GM21447 (cell line): ENCODE results near the gene GTF2IRD1.
"Not testable (repeated sequence)": the region's sequence is repeated elsewhere in the genome, so short reads cannot be mapped to it uniquely, and the experiment has no call there.

Experiments
- ATAC-seq: cut with Tn5 transposase; IDR thresholded peaks from one replicate; pipeline ENCODE4 v1.9.1; 2021; ENCODE audit not compliant: unreplicated experiment

GTF2IRD1 gene

GRCh38 chr7:74633451-74633921 lies 179.8 kb downstream of the GTF2IRD1 start:
- ATAC-seq: no peak

GRCh38 chr7:74637745-74638144 lies 184.0 kb downstream of the GTF2IRD1 start:
- ATAC-seq: no peak

- peak; percentile 90 for ATAC-seq
Observed at GRCh38 chr7:74650055-74650454, 196.3 kb downstream of the GTF2IRD1 start.

DNA sequence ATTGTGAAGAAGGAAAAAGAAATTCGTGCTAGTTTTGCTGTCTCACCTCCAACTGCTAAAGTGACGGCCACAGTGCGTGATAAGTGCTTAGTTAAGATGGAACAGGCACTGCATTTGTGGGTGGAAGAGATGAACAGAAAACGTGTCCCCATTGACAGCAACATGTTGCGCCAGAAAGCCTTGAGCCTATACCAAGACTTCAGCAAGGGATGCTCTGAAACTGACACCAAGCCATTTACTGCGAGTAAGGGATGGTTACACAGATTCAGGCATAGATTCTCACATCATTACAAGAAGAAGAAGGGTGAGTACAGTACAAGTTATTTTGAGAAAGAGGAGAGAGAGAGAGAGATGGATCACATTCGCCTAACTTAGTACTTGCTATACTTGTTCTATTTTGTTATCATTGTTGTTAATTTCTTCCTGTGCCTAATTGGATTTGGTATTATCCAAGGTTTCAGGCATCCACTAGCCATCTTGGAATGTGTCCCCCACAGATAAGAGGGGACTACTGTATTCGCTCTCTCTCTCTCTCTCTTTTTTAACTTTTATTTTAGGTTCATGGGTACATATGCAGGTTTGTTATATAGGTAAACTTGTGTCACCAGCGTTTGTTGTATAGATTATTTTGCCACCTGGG lies 196.9 kb downstream of the GTF2IRD1 start:
- ATAC-seq: peak; percentile 49

DNA sequence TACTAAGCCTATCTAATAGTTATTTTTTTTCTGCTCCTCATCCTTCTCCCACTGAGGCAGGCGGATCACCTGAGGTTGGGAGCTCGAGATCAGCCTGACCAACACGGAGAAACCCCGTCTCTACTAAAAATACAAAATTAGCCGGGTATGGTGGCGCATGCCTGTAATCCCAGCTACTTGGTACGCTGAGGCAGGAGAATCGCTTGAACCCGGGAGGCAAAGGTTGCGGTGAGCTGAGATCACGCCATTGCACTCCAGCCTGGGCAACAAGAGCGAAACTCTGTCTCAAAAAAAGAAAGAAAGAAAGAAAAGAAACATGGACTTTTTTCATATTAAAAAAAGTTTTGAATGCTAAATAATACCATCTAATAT lies 197.4 kb downstream of the GTF2IRD1 start:
- not testable (repeated sequence) for ATAC-seq
